Esophagus muscularis mucosa (tissue), 4 donors: ENCODE data around the gene SPDYC.

ENCODE experiments used
- CTCF ChIP-seq, 3 experiments: fragments of 200-600 bp in 2 of 3; fragments of 450-650 bp in 1 of 3; sonication (generic) in 2 of 3; IDR thresholded peaks; one replicate each; pipeline ENCODE4 v1.5.1; 2017 to 2019; ENCODE audit warnings: antibody characterized with exemption in 3 of 3, mild to moderate bottlenecking in 2 of 3, moderate library complexity in 1 of 3
- EP300 ChIP-seq: sonication (generic); formaldehyde crosslinking; IDR thresholded peaks from one replicate; pipeline ENCODE4 v1.6.1; 2017; ENCODE audit warnings: antibody characterized with exemption
- POLR2A ChIP-seq: fragments of 450-650 bp; IDR thresholded peaks from one replicate; pipeline ENCODE4 v1.6.1; 2017; ENCODE audit warnings: antibody characterized with exemption, moderate library complexity, mild to moderate bottlenecking, low read depth

- TF ChIP-seq CTCF (IDR thresholded peaks at IDR 0.05) (no peak), POLR2A (no peak), EP300 (no peak)
Measured at GRCh38 chr11:65181569-65182257, 11.7 kb downstream of the SPDYC start, which contains the start of gene CAPN1.
